T-helper 17 cell (primary cell): ENCODE data around the gene EVC2. TPM values are rescaled to one million over a fixed set of nuclear protein-coding genes. Genes with fewer than 3 reads are reported as not detected.

Experiments used
- ATAC-seq: fragments of 150-1000 bp; cut with Tn5 transposase; 2 replicates; pipeline ENCODE4 v1.10.0; 2021; ENCODE audit warnings: mild to moderate bottlenecking, moderate library complexity
- DNase-seq, 3 donors: peaks; one replicate each; pipeline versions ENCODE4 v3.0.0 to v3.0.0-alpha.2; 2020 to 2021
- H3K9me3 ChIP-seq: one replicate; pipeline ENCODE4 v1.7.0; 2013; ENCODE audit warnings: low read length, mild to moderate bottlenecking; ENCODE audit not compliant: control insufficient read depth, poor library complexity, severe bottlenecking
- H3K27ac Mint-ChIP-seq: one replicate; pipeline ENCODE4 v1.8.0; 2022; ENCODE audit warnings: mild to moderate bottlenecking, moderate library complexity, mixed read lengths
- H3K27me3 Mint-ChIP-seq: one replicate; pipeline ENCODE4 v1.8.0; 2022; ENCODE audit warnings: mixed read lengths
- H3K36me3 Mint-ChIP-seq: one replicate; pipeline ENCODE4 v1.8.0; 2022; ENCODE audit warnings: low read depth, mixed read lengths
- H3K4me1 Mint-ChIP-seq: one replicate; pipeline ENCODE4 v1.8.0; 2022; ENCODE audit warnings: mild to moderate bottlenecking, mixed read lengths
- H3K4me3 Mint-ChIP-seq: one replicate; pipeline ENCODE4 v1.8.0; 2022; ENCODE audit warnings: mild to moderate bottlenecking, moderate library complexity, mixed read lengths
- total RNA-seq, 4 donors: library from RNA in 2 of 4; stranded (reverse) in 2 of 4; gene quantifications; one replicate each; pipeline ENCODE4 v1.2.3 and lab custom pipeline; 2022 to 2026

EVC2 gene
- total RNA-seq, 2 donors from 2014 or later: 3.6 to 6.8 TPM

GRCh38 chr4:5751666-5752375, 43.5 kb upstream of the EVC2 start:
- H3K27me3 Mint-ChIP-seq: no peaks in the 10 kb centered on the region
- H3K9me3 ChIP-seq: no peaks in the 10 kb centered on the region
- ATAC-seq: no peak

GRCh38 chr4:5750946-5751665, 42.7 kb upstream of the EVC2 start:
- Mint-ChIP-seq H3K36me3 (no peaks in the 10 kb centered on the region), H3K27me3 (no peaks in the 10 kb centered on the region), H3K4me1 (no peaks in the 10 kb centered on the region), H3K27ac (no peak overlapping the region), H3K4me3 (no peak overlapping the region)
- ATAC-seq (no peak), DNase-seq (no peak)
- no peaks in the 10 kb centered on the region for H3K9me3 ChIP-seq

More at GRCh38 chr4:5751666-5752375, 43.5 kb upstream of the EVC2 start:
- no peak overlapping the region for H3K27ac Mint-ChIP-seq
- no peak for DNase-seq
- no peak overlapping the region for H3K4me3 Mint-ChIP-seq
- H3K4me1 Mint-ChIP-seq: no peaks in the 10 kb centered on the region
- no peaks in the 10 kb centered on the region for H3K36me3 Mint-ChIP-seq

GRCh38 chr4:5750052-5750945, 41.9 kb upstream of the EVC2 start:
- no peak for ATAC-seq
- Mint-ChIP-seq H3K4me3 (no peak overlapping the region), H3K27me3 (no peaks in the 10 kb centered on the region), H3K4me1 (no peaks in the 10 kb centered on the region), H3K36me3 (no peaks in the 10 kb centered on the region), H3K27ac (no peak overlapping the region)
- no peak for DNase-seq
- no peaks in the 10 kb centered on the region for H3K9me3 ChIP-seq

- Mint-ChIP-seq H3K36me3 (no peaks in the 10 kb centered on the region), H3K4me3 (no peak overlapping the region), H3K4me1 (no peaks in the 10 kb centered on the region), H3K27me3 (no peaks in the 10 kb centered on the region), H3K27ac (no peak overlapping the region)
- no peak for ATAC-seq
- no peak for DNase-seq
- H3K9me3 ChIP-seq: no peaks in the 10 kb centered on the region
Measured at GRCh38 chr4:5749568-5749967, 41.2 kb upstream of the EVC2 start.

- ATAC-seq: no peak
- Mint-ChIP-seq H3K27ac (no peak overlapping the region), H3K4me1 (no peaks in the 10 kb centered on the region), H3K36me3 (no peaks in the 10 kb centered on the region), H3K4me3 (no peak overlapping the region), H3K27me3 (no peaks in the 10 kb centered on the region)
- no peak for DNase-seq
- H3K9me3 ChIP-seq: no peaks in the 10 kb centered on the region
Measured at GRCh38 chr4:5747738-5748375, 39.5 kb upstream of the EVC2 start.

GRCh38 chr4:5746829-5747737, 38.7 kb upstream of the EVC2 start:
- Mint-ChIP-seq H3K27ac (no peak overlapping the region), H3K36me3 (no peaks in the 10 kb centered on the region), H3K4me3 (no peak overlapping the region), H3K4me1 (no peaks in the 10 kb centered on the region), H3K27me3 (no peaks in the 10 kb centered on the region)
- H3K9me3 ChIP-seq: no peaks in the 10 kb centered on the region
- DNase-seq: no peak
- ATAC-seq: no peak

GRCh38 chr4:5746250-5746649, 37.9 kb upstream of the EVC2 start:
- Mint-ChIP-seq H3K4me1 (no peaks in the 10 kb centered on the region), H3K27ac (no peak overlapping the region), H3K4me3 (no peak overlapping the region), H3K27me3 (no peaks in the 10 kb centered on the region), H3K36me3 (no peaks in the 10 kb centered on the region)
- DNase-seq (no peak), ATAC-seq (no peak)
- no peaks in the 10 kb centered on the region for H3K9me3 ChIP-seq

GRCh38 chr4:5742968-5743367, 34.6 kb upstream of the EVC2 start:
- DNase-seq (no peak), ATAC-seq (no peak)
- H3K9me3 ChIP-seq: no peaks in the 10 kb centered on the region
- H3K27me3 Mint-ChIP-seq: no peaks in the 10 kb centered on the region
- no peaks in the 10 kb centered on the region for H3K36me3 Mint-ChIP-seq
- no peaks in the 10 kb centered on the region for H3K4me1 Mint-ChIP-seq
- no peak overlapping the region for H3K4me3 Mint-ChIP-seq
- H3K27ac Mint-ChIP-seq: no peak overlapping the region

- DNase-seq: no peak
- H3K4me1 Mint-ChIP-seq: no peaks in the 10 kb centered on the region
- H3K36me3 Mint-ChIP-seq: no peaks in the 10 kb centered on the region
- ATAC-seq: no peak
- H3K4me3 Mint-ChIP-seq: no peak overlapping the region
- no peak overlapping the region for H3K27ac Mint-ChIP-seq
- H3K27me3 Mint-ChIP-seq: no peaks in the 10 kb centered on the region
- H3K9me3 ChIP-seq: no peaks in the 10 kb centered on the region
Measured at GRCh38 chr4:5742388-5742787, 34.0 kb upstream of the EVC2 start.

GRCh38 chr4:5738061-5738460, 29.7 kb upstream of the EVC2 start:
- H3K36me3 Mint-ChIP-seq: peaks cover 3% of the 10 kb centered on the region
- DNase-seq (no peak), ATAC-seq (no peak)
- H3K4me3 Mint-ChIP-seq: no peak overlapping the region
- H3K27ac Mint-ChIP-seq: no peak overlapping the region
- H3K4me1 Mint-ChIP-seq: no peaks in the 10 kb centered on the region
- peaks cover 5% of the 10 kb centered on the region for H3K27me3 Mint-ChIP-seq
- no peaks in the 10 kb centered on the region for H3K9me3 ChIP-seq

GRCh38 chr4:5735463-5735862, 27.1 kb upstream of the EVC2 start:
- H3K27ac Mint-ChIP-seq: no peak overlapping the region
- H3K4me3 Mint-ChIP-seq: no peak overlapping the region
- ATAC-seq (no peak), DNase-seq (no peak)
- H3K9me3 ChIP-seq: no peaks in the 10 kb centered on the region
- H3K27me3 Mint-ChIP-seq: peaks cover 5% of the 10 kb centered on the region
- no peaks in the 10 kb centered on the region for H3K4me1 Mint-ChIP-seq
- H3K36me3 Mint-ChIP-seq: peaks cover 3% of the 10 kb centered on the region

GRCh38 chr4:5734853-5735252, 26.5 kb upstream of the EVC2 start:
- Mint-ChIP-seq H3K27me3 (peaks cover 5% of the 10 kb centered on the region), H3K27ac (no peak overlapping the region), H3K36me3 (peaks cover 3% of the 10 kb centered on the region), H3K4me1 (no peaks in the 10 kb centered on the region), H3K4me3 (no peak overlapping the region)
- ATAC-seq (no peak), DNase-seq (no peak)
- H3K9me3 ChIP-seq: no peaks in the 10 kb centered on the region
